Gastrocnemius medialis (tissue), 4 donors: ENCODE measurements around the gene ACBD6. TPM values are rescaled to one million over a fixed set of nuclear protein-coding genes. Genes with fewer than 3 reads are reported as not detected.

Source experiments
- ATAC-seq, 2 donors: fragments of 150-250 bp; one replicate each; pipeline ENCODE4 v1.9.1; 2016
- DNase-seq, 2 donors: peaks; one replicate each; pipeline ENCODE4 v3.0.0-alpha.2; 2019
- H3K27ac ChIP-seq, 4 donors: fragments of 200-600 bp; sonication (generic); 1 replicate in 1 of 4; 2 replicates in 3 of 4; pipeline ENCODE4 v1.5.1; 2016 to 2018; ENCODE audit warnings: mild to moderate bottlenecking in 2 of 4, moderate library complexity in 1 of 4
- H3K27me3 ChIP-seq, 3 donors: fragments of 200-600 bp; sonication (generic) in 2 of 3; 1 replicate in 1 of 3; 2 replicates in 2 of 3; pipeline versions ENCODE4 v1.5.1 to v1.6.0; 2016 to 2019; ENCODE audit warnings: mild to moderate bottlenecking in 1 of 3, moderate library complexity in 1 of 3
- H3K36me3 ChIP-seq, 2 donors: fragments of 200-600 bp; sonication (generic) in 1 of 2; one replicate each; pipeline ENCODE4 v1.5.1; 2017 to 2018
- H3K4me1 ChIP-seq, 2 donors: fragments of 200-600 bp; sonication (generic) in 1 of 2; one replicate each; pipeline ENCODE4 v1.5.1; 2016 to 2017; ENCODE audit warnings: mild to moderate bottlenecking in 2 of 2
- H3K4me3 ChIP-seq, 4 donors: fragments of 200-600 bp; sonication (generic) in 3 of 4; 1 replicate in 1 of 4; 2 replicates in 3 of 4; pipeline ENCODE4 v1.5.1; 2016 to 2019; ENCODE audit warnings: mild to moderate bottlenecking in 2 of 4
- H3K9me3 ChIP-seq, 3 donors: fragments of 200-600 bp; sonication (generic) in 2 of 3; 1 replicate in 1 of 3; 2 replicates in 2 of 3; pipeline ENCODE4 v1.5.1; 2016 to 2019
- CTCF ChIP-seq, 5 experiments: fragments of 450-650 bp in 3 of 5; fragments of 200-600 bp in 2 of 5; sonication (generic) in 2 of 5; IDR thresholded peaks in 4 of 5; conservative IDR thresholded peaks in 1 of 5; 1 replicate in 4 of 5; 2 replicates in 1 of 5; pipeline ENCODE4 v1.5.1; 2016 to 2019; ENCODE audit warnings: antibody characterized with exemption in 5 of 5, mild to moderate bottlenecking in 3 of 5, moderate library complexity in 3 of 5
- POLR2A ChIP-seq, 2 donors: fragments of 450-650 bp; IDR thresholded peaks; one replicate each; pipeline ENCODE4 v1.6.1; 2017; ENCODE audit warnings: antibody characterized with exemption in 2 of 2, mild to moderate bottlenecking in 2 of 2, moderate library complexity in 2 of 2
- in situ Hi-C, 4 donors: fragments of 200-750 bp; cut with MboI; loops; one replicate each; pipeline versions ENCODE4 v1.15.0 to v1.8.0; 2017; ENCODE audit warnings: low sequenced_read_pairs in 4 of 4
- intact Hi-C: fragments of 100-400 bp; cut with DNase I; formaldehyde crosslinking; loops from one replicate; pipeline ENCODE4 v1.15.1; 2023; ENCODE audit warnings: low total_unique reads
- total RNA-seq, 4 donors: library from RNA; depleted of rRNA; stranded (reverse); fragments of >200 nt; gene quantifications; one replicate each; pipeline versions ENCODE4 v1.1.0 to v1.2.3, GENCODE V29; 2016

Gene ACBD6
- total RNA-seq, 4 donors from 2014 or later = 15.0 to 27.4 (median 19.1) TPM

- no peaks in the 10 kb centered on the region for H3K36me3 ChIP-seq
- intact Hi-C loops (no loop called here), in situ Hi-C loops (no loop called here)
- TF ChIP-seq POLR2A (IDR thresholded peaks at IDR 0.05) = no peak
- ATAC-seq (no peak), DNase-seq (no peak)
- H3K27me3 ChIP-seq = no peaks in the 10 kb centered on the region
- H3K4me1 ChIP-seq = peaks cover 9 to 14% of the 10 kb centered on the region in 2 donors
- no peak overlapping the region for H3K4me3 ChIP-seq
- H3K27ac ChIP-seq = no peak overlapping the region
- H3K9me3 ChIP-seq = no peaks in the 10 kb centered on the region
These were observed 220.9 kb downstream of the ACBD6 start for GRCh38 chr1:180281490-180281889.

- intact Hi-C loops = no loop called here
- no peak for ATAC-seq
- no peaks in the 10 kb centered on the region for H3K36me3 ChIP-seq
- in situ Hi-C loops = no loop called here
- H3K4me1 ChIP-seq = peaks cover 14 to 17% of the 10 kb centered on the region in 2 donors
- no peak for TF ChIP-seq POLR2A (IDR thresholded peaks at IDR 0.05)
- TF ChIP-seq CTCF (IDR thresholded peaks at IDR 0.05 in 4 of 5, conservative IDR thresholded peaks at IDR 0.05 in 1 of 5) = no peak
- no peak overlapping the region for H3K4me3 ChIP-seq
- no peaks in the 10 kb centered on the region for H3K27me3 ChIP-seq
- no peak overlapping the region for H3K27ac ChIP-seq
- DNase-seq = no peak
- no peaks in the 10 kb centered on the region for H3K9me3 ChIP-seq
These were observed 221.8 kb downstream of the ACBD6 start for GRCh38 chr1:180280617-180281016.

GRCh38 chr1:180279651-180280050 lies 222.7 kb downstream of the ACBD6 start:
- intact Hi-C loops = no loop called here
- DNase-seq (no peak), ATAC-seq (no peak)

GRCh38 chr1:180278596-180279395 lies 223.6 kb downstream of the ACBD6 start:
- Histone ChIP-seq H3K27me3 (no peaks in the 10 kb centered on the region), H3K9me3 (no peaks in the 10 kb centered on the region), H3K4me3 (no peak overlapping the region), H3K4me1 (peaks cover 14 to 17% of the 10 kb centered on the region in 2 donors), H3K27ac (no peak overlapping the region), H3K36me3 (no peaks in the 10 kb centered on the region)
- intact Hi-C loops = no loop called here
- no peak for DNase-seq
- ATAC-seq = no peak
- in situ Hi-C loops = no loop called here
- no peak for TF ChIP-seq CTCF (IDR thresholded peaks at IDR 0.05 in 4 of 5, conservative IDR thresholded peaks at IDR 0.05 in 1 of 5)
- TF ChIP-seq POLR2A (IDR thresholded peaks at IDR 0.05) = no peak

More at GRCh38 chr1:180279651-180280050, 222.7 kb downstream of the ACBD6 start:
- H3K4me3 ChIP-seq = no peak overlapping the region
- no peak overlapping the region for H3K27ac ChIP-seq
- no peaks in the 10 kb centered on the region for H3K9me3 ChIP-seq
- H3K4me1 ChIP-seq = peaks cover 14 to 17% of the 10 kb centered on the region in 2 donors
- no peaks in the 10 kb centered on the region for H3K27me3 ChIP-seq
- TF ChIP-seq CTCF (IDR thresholded peaks at IDR 0.05 in 4 of 5, conservative IDR thresholded peaks at IDR 0.05 in 1 of 5) = no peak
- no peak for TF ChIP-seq POLR2A (IDR thresholded peaks at IDR 0.05)
- no peaks in the 10 kb centered on the region for H3K36me3 ChIP-seq
- in situ Hi-C loops = no loop called here

GRCh38 chr1:180278194-180278515 lies 224.2 kb downstream of the ACBD6 start:
- Histone ChIP-seq H3K27ac (no peak overlapping the region), H3K4me3 (no peak overlapping the region), H3K27me3 (no peaks in the 10 kb centered on the region), H3K9me3 (no peaks in the 10 kb centered on the region), H3K36me3 (no peaks in the 10 kb centered on the region), H3K4me1 (peaks cover 14 to 17% of the 10 kb centered on the region in 2 donors)
- in situ Hi-C loops = no loop called here
- no peak for TF ChIP-seq POLR2A (IDR thresholded peaks at IDR 0.05)
- ATAC-seq (no peak), DNase-seq (no peak)
- intact Hi-C loops = no loop called here
